M059J (cell line): Measurements from ENCODE around the gene BMAL2. TPM values are rescaled to one million over a fixed set of nuclear protein-coding genes. Genes with fewer than 3 reads are reported as not detected.
A peak's percentile ranks its signal among the peaks of the same experiment; 100 is the strongest.

Experiments used
- DNase-seq: peaks from one replicate; pipeline ENCODE4 v3.0.0-alpha.2; 2012; ENCODE audit warnings: low read depth
- total RNA-seq: library from RNA; depleted of rRNA; stranded (reverse); fragments of >200 nt; shearing (Covaris generic); gene quantifications from 2 replicates; pipeline ENCODE4 v1.2.3, GENCODE V29; 2014

The BMAL2 gene
- total RNA-seq, 1 experiment from 2014 or later, result 36.0 TPM

DNA sequence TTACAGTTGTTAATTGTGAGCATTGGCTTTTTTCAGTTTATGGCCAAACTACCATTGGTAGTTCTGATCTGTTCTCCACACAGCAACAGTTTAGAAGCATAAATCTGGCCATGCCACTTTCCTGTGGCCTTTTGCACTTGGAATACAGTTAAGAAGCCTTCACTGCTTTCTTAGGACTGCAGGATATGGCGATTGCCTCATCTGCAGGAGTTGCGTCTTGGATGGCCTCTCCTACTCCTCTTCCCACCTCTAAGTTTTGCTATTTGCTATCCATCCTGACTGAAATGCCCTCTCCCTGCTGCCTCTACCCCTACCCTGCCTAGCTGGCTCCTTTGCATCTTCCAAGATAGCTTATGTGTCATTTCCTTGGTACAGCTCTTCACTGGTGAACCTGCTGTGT, 12.8 kb upstream of the BMAL2 start:
- DNase-seq, result no peak

DNA sequence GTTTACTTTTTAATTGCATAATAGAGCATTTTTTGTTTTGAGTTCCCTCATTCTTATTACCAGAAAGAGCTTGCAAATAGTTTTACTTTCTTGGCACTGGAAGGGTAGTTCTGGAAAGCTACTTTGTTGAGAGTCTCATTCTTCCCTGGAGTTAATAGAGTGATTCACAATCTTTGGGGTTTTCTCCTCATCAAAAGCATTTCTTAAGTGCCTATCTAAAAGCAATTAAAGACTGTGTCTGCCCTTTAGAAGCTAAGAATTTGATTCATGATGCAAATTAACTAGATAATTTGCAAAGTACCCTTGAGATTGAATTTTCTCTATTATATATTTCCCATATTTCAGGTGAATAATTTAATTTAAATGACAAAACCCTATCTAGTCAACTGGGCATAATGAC, 8.1 kb upstream of the BMAL2 start:
- peak; percentile 26 for DNase-seq

DNA sequence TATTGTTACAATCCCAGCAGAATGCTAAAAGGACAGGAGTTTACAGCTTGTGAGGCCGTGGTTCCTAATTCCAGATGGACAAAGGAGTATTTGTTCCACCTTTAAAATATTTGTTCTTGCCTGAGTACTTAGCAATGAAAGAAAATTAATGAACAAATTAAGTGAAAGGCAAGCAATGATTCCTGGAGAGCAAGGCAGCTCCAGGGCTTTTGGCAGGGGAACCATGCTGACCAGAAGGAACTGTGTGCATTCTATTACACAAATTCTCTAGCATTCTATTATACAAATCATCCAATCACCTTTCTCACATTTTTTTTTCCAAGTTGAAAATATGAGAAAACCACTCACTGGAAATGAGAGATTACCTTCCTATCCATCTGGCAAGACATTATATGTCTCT, 1.8 kb upstream of the BMAL2 start:
- DNase-seq, result peak; percentile 43

DNA sequence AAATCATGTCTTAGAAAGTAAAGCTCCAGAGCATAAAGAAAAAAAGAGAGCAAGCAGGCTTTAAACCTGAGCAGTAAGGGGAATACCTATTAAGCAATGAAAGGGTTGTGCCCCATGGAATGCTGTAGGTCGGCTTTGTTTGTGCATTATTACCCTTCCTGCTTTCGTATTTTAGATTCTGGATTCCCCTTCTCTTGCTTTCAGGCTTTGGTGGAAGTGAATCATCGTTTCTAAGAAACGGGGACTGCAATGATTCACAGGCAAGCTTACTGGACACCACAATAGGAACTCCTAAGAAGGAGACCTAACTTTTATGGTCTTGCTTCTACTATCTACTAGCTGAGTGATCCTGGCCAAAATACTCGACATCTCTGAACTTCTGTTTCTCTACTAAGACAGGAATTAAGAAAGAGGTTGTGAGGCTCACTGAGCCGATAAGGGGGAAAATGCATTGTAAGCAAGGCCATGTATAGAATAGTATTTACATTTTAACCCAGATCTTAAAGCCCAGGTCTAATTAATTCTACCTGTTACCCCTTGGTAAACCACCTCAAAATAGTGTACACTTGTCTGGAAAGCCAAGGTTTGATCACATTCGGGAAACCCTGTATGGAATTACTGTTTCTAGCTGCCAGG, 1.2 kb upstream of the BMAL2 start:
- DNase-seq, result peak; percentile 96

DNA sequence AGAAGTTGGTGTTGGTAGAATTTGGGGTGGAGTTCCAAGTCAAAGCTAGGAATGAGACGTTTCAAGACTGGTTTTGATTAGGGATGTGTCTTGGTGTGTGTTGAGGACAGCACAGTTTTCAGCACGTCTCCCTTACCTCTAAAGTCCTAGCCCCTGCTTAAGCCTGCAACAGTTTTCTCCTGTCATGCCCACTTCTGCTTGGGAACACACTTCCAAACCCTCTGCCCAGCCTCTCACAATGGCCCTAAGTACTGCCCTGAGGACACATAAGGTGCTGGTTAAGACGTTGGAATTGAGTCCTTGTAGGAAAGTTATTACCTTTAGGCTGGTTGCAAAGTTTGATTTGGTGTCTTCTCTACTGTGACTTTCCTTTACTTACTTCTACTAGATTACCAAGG, 710 bp upstream of the BMAL2 start:
- DNase-seq, result peak; percentile 32

DNA sequence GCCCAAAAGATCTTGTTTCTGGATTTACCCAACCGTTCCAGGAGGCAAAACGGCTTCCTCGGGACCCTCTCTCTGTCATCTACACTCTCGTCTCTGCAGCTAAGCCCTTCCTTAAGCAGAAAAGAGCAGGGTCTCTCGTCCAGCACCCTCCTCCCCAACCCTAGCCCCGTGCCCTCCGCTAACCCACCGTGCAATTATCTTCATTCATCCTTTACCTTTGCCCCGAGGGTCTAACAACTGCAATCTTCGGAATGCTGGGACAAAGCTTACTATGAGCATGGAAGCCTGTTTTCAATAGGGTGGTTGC, 276 bp upstream of the BMAL2 start:
- DNase-seq, result no peak

DNA sequence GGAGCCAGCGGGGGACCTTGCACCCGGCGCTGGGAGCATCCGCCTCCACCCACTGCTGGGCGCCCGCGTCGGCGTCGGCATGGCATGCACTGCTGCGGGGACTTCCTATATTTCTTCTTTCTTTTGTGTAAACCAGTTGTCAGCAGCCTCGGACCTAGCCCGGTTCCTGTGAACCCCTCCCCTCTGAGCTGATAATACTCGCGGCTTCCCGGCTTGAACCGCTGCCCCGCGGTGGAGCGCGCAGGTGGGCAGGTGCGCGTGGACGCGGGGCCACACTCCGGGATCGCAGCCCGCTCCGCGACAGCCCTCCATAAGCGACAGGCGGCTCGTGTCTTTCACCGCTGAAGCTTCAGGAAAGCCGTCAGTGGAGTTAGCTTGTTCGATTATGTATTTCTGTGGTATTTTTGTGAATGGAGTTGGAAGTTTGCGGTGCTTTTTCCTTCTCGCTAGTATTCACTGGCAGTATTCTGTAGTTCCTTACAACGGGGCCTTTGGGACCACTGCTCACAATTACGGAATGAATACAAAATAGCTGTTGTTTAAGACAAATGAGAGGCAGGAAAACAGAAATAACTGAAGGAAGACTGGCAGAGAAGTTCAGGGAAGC, 870 bp downstream of the BMAL2 start:
- DNase-seq, result peak; percentile 44

DNA sequence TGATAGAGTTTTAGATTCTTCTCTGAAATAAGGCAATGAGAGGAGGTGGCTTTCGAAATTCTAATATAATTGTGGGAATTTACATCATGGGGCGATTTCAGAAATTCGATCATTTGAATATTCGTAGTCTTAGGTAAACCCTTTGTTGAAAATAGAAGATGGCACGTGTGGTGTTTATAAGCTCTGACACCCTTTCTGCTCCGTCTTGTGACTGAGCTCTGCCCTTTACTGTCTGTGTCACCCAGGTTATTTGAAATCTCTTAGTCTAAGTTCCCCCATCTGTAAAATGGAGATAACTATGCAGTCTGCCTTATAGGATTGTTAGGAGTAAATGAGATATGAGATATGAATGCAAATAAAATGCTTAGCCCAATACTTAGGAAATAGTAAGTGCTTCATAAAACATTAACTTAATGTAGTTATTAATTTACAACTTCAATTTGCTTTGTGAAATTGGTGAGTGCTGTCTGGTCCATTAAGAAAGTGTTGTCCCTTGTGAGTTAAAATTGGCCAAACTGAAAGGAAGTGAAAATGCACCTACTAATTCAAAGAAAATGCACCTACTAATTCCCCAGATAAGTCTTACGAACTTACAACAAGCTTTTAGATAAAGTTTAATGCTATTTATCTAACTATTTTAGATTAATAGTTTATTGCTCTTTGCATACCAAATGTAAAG, 1.5 kb downstream of the BMAL2 start:
- DNase-seq, result no peak

DNA sequence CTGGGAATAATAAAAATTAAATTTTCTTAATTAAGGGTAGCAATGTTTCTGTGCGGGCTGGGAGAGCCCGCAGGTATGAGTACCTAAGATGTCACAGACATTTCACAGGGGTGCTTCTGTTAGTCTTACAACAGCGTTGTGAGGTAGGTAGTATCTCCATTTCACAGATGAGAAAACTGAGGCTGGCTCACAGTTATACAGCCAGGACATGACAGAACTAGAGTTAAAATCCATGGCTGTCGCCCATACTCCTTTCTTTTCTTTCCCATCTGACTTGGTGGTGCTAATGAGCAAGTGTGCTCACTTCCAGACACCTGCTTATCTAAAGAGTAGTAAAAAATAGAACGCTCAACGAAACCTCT, 2.1 kb downstream of the BMAL2 start:
- no peak for DNase-seq

DNA sequence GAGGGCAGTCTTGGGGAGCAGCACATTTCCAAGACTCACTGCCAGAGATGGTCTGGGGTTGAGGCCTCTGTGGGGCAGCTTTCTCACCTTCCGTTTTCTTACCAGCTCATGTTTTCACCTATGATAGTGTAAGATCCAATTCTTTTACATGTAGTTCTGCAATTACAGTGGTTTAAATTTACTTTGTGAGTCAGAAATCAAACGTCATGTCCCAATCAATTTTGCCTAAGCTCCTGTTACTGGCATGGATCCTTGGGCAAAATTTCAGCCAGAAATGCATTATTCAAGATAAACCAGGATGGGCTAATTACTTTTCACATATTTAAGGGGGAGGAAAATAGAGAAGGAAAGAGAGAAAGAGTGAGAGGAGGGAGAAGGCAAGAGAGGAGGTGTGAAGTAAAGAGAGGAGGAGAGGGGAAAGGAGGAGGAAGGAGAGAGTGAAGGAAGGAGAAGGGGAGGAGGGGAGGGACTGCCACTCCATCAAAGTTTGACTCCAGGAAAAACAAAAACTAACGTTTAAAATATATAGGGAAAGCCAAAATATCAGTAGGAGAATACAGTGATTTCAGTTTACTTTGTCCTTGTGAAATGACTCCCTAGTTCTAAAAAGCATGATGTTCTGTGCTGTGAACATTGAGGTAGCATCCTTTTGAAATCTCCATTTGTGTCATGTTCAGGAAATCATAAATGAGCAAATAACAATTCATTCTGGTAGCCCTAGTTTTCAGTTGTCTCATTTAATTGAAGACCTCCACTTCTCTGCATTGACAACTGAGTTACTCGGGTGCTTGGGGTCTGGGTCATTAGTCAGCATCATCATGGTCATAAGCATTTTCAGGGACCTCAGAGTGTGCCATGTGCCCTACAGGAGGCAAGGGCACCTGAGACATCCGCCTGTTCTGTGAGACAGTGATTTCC, 3.0 kb downstream of the BMAL2 start:
- no peak for DNase-seq

DNA sequence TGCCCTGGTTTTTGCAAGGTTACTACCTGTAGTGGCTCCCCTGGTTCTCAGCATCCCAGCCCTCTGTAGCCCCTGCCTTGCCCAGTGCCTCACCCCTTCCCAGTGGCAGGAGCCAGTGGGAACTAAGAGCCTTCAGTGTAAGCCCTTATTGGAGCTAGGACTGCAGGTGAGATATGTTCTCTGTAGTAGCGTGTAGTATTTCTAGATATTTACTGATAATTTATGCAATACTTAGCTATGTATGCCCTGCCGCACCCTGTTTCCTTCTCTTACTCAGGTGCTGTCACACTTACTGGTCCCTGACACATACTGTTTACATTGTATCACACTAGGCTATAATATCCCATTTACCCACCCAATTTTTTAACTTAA, 3.6 kb downstream of the BMAL2 start:
- no peak for DNase-seq

DNA sequence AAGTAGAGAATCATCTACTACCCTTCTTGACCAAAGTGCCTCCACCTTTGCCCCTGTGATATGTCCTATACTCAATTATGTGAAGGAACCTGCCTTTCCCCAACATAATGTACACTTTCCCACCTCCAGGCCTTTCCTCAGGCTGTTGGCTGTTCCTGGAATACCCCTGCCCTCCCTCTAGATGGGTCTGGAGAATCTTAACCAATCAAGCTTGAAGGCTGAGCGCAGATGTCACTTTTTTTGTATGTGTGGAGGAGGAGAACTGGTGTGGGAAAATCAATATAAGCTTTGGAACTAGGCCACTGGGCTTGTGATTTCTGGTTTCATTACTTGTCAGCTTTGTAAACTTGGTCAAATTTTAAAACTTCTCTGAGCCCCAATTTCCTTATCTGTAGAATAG, 4.7 kb downstream of the BMAL2 start:
- no peak for DNase-seq

DNA sequence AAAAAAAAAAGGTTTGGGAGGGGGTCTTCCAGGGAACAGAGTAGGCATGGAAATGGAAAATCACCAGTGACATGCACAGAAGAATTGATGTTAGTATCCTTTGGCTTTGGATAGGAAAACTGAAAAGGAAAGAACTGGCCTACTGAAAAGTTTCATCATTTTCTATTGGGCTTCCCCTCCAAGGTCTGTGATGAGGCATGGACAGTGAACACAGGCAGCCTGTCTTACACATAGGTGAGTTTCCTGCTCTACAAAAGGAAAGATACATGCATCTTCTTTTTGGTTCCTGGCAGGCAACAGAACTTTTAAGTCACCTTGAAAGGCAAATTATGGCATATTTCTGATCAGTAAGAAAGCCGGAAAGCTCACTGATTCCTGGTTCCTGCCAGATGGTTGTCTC, 5.8 kb downstream of the BMAL2 start:
- no peak for DNase-seq

DNA sequence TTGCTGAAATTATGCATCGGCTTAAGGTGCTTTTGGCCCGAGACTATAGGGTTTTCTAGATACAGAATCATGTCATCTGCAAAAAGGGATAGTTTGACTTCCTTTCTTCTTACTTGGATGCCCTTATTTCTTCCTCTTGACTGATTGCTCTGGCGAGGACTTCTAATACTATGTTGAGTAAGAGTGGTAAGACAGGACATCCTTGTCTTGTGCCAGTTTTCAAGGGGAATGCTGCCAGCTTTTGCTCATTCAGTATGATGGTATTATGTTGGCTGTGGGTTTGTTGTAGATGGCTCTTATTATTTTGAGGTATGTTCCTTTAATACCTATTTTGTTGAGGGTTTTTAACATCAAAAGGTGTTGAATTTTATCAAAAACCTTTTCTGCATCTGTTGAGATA, 8.3 kb downstream of the BMAL2 start:
- DNase-seq, result peak; percentile 58

DNA sequence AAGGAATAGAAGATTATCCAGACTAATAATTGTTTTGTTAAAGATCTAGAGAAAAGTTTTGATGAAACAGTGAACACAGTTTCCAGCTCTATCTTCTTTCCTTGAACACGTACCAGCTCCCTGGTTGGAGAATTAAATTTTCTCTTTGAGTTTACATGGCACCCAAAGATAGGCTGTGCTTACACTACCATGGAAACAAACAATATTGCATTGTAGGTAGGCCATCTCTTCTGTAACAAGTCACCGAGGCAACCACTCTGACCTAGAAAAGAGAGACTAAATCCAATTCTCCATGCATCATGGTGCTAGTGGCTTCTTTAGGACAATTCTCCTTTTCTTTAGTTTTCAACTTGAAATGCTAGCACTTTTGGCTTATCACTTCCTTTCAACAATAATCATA, 9.9 kb downstream of the BMAL2 start:
- peak; percentile 66 for DNase-seq

DNA sequence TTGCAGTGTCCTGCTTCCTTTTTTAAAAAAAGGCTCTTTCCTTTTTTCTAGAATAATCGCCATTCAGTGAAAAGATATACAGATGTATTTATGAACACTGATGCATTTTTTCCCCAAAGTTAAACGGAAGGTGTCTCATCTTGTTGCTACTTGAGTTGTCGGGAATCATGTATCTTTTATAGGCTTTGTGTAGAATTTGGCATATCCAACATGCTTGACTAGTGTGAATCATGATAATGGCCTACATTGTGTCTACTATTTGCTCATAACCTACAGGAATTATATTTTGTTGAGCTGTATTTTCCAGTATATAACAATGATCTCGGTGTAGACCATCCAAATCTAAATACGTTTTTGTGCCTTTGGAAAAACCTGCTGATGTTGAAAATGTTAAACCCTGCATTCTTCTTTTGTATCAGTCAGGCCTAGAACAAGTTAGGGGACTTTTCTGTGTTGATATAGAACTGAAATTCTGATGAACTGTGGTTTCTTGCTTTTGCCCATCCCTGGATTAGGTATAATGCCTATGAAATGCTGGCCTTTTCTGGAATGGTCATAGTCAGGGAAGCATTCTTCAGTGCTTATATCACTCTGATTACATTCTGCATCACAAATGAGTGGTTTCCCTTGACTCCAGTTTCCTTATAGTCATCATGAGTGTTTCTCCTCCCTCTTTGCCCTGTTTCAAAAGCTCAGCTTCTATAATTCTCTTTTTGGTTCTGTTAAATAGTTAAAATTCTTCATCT, 10.8 kb downstream of the BMAL2 start:
- peak; percentile 94 for DNase-seq

DNA sequence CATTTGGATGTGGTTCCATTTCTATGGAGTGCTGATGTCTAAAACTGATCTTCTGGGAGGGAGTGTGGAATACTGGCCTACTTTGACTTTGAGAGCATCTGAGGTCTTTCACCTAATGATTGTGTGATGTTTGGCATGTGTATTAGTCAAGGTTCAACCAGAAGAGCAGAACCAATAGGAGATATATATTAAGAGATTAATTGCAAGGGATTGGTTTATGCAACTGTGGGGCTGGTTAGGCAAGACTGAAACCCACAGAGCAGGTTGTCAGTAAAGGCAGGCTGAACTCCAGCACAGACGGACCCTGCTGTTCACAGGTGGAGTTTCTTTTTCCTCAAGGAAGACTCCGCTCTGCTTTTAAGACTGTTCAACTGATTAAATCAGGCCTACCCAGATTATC, 11.6 kb downstream of the BMAL2 start:
- DNase-seq, result peak; percentile 14

DNA sequence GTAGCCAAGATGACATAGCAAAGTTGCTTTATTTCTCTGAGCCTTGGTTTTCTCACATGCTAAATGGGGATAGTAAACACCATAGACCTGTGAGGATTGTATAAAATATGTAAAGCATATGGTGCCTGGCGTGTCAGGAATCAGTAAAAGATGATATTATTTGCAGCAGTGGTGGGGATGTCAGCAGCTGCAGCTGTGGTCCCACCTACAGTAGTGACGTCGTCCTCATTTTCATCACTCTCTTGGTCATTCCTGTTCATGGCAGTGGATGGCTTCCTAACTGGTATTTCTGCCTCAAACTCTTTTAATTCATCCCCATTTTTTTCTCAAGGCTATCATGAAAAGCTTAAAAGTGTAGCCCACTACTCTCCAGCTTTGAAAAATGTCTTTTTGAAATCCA, 12.1 kb downstream of the BMAL2 start:
- DNase-seq, result no peak

DNA sequence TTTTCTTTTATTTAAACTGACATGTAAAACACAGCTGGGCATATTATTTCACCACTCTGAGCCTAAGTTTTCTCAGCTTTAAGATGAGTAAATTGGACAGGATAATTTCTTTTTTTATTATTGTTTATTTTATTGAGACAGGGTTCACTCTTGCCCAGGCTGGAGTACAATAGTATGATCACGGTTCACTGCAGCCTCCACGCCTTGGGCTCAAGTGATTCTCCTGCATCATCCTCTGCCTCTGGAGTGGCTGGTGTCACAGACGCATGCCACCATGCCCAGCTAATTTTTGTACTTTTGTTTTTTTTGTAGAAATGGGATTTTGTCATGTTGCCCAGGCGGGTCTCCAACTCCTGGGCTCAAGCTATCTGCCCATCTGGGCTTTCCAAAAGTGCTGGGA, 12.7 kb downstream of the BMAL2 start:
- no peak for DNase-seq

DNA sequence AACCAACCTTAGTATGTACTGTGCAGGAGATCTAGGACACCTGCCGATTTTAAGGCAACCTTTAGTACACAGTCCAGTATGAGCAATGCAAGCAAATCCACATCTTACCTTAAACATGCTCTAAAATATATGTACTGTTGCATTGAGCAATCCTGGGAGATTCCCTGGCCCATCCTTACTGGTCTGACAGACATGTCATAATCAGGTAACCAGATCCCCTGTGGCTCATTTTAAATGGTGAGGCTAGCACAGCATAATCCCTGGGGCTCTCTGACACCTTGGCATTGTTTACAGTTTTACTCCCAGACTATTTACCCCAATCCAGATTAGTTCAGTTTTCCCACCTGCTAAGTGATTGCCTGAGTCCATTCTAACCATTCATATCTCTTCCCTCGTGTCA, 15.1 kb downstream of the BMAL2 start:
- DNase-seq, result no peak

DNA sequence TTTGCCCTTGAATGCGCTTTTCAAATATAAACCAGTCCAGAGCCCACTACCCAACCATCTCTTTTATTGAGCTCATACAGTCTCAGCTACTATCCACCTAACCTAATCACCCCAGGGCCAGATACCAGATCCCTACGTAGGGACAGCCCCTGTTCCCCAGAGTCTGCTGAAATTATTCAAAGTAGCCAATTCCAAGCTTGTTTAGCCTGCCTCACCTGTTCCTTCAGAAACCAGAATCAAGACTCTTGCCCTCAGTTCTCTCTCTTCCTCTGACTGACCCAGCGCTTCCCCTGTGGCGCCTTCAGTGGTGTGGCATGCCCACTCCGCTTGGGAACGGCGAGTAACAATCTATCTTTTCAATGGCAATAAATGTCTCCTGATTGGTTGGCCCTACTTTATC, 18.8 kb downstream of the BMAL2 start:
- no peak for DNase-seq

DNA sequence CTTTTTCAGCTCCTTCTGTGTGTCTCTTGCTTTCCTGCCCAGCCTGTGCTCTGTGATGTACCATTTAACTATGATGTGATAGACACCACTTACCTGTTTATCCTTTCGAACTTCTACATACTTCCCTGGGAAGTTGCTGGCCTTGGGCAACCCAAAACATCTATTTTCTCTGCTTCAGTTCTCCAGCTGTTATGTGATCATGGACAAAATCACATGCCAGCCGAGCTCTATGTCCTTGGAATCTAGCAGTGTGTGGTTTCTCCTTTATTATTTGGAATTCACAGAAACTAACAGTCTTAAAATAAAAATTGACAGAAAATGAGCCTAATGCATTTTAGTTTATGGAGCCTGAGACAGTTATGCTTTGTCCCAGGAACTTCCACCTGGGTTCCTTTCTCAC, 22.9 kb downstream of the BMAL2 start:
- DNase-seq, result no peak
